Stimulated activated CD4-positive, alpha-beta T cell treated with anti-CD3 and anti-CD28 coated beads, TNF-alpha, amount 100 ng/mL, for 24 hours (primary cell): Measurements from ENCODE around the gene PPP1R16B.

Experiments
- DNase-seq, 3 experiments: peaks; one replicate each; pipeline ENCODE4 v3.0.0-alpha.2; 2020; ENCODE audit warnings: low read depth in 3 of 3

PPP1R16B gene

DNA sequence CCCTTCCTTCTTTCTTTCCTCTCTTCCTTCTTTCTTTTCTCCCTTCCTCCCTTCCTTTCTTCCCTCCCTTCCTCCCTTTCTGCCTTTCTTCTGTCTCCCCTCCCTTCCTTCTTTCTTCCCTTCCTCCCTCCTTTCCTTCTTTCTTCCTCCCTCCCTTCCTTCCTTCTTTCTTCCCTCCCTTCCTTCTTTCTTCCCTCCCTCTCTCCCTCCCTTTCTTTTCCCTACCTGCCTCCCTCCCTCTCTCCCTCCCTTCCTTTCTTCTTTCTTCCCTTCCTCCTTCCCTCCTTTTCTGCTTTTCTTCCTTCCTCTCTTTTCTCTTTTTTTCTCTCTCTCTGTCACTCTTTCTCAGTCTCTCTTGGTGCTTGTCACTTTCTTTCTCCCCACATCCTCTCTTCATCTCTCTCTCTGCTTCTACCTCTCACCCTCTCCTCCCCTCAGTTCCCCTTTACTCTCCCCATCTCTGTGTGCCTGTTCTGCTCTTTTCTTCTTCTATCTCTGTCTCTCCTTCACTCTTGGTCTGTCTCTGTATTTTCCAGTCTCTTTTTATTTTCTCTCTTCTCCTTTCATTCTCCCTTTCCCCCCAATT is 90.6 kb downstream of the PPP1R16B start:
- DNase-seq, result no peak

DNA sequence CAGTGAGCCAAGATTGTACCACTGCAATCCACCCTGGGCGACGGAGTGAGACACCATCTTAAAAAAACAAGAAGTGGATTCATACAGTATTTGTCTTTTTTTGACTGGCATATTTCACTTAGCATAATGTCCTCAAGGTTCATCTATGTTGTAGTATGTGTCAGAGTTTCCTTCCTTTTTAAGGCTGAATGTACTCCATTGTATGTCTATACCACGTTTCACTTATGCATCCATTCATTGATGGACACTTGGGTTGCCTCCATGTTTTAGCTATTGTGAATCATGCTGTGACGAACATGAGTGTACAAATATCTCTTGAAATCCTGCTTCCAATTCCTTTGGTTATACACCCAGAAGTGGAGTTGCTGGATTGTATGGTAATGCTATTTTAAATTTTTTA is 91.8 kb downstream of the PPP1R16B start:
- no peak for DNase-seq

- DNase-seq, result no peak
These were observed 95.1 kb downstream of the PPP1R16B start for GRCh38 chr20:38900606-38901005.

GRCh38 chr20:38902601-38903000 is 97.1 kb downstream of the PPP1R16B start:
- no peak for DNase-seq

GRCh38 chr20:38903335-38903734 is 97.8 kb downstream of the PPP1R16B start:
- no peak for DNase-seq

DNA sequence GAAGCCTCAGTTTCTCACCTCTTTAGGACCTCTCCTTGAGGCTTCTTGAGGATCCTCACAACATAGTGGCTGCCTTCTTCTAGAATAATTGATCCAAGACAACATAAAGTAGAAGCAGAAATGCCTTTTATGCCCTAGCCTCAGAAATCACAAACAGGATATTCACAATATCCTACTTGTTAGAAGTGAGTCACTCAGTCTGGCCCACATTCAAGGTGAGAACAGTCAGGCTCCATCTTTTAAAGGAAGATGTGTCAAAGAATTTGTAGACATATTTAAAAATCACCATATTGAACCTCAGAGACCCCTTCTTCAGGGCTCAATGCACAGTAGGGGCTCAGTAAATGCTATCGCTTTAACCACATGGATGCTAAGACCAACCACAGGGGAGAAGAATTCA is 99.9 kb downstream of the PPP1R16B start:
- DNase-seq, result no peak

- DNase-seq, result no peak
These were observed 102.6 kb downstream of the PPP1R16B start for GRCh38 chr20:38907918-38908677.

DNA sequence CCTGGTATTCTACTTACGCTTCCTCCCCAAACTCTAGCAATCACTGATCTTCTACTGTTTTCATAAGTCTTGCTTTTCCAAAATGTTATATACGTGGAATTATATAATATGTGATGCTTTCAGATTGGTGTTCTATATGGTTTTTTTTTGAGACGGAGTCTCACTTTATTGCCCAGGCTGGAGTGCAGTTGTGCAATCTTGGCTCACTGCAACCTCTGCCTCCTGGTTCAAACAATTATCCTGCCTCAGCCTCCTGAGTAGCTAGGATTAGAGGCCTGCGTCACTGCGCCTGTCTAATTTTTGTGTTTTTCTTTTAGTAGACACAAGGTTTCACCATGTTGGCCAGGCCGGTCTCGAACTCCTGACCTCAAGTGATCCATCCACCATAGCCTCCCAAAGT is 109.9 kb downstream of the PPP1R16B start:
- no peak for DNase-seq

DNA sequence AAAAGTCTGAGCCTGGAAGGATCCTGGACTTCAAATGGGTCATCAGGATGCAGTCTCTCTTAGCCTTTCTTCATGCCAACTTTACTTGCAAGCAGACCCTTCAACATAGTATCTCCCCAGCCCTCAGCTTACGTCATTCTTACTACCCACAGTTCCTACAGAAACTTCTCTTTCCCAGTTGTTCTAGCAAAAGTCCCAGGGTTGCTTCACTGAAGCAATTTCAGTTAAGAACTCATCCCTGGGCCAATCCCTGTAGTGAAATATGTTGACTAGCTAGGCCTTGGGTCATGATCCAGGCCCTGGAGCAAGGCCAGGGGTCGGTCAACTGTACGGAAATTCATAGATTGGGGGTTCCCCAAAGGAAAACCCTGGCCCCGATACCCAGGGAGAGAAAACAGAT is 112.2 kb downstream of the PPP1R16B start:
- no peak for DNase-seq

GRCh38 chr20:38918172-38918571 is 112.7 kb downstream of the PPP1R16B start:
- DNase-seq, result no peak

DNA sequence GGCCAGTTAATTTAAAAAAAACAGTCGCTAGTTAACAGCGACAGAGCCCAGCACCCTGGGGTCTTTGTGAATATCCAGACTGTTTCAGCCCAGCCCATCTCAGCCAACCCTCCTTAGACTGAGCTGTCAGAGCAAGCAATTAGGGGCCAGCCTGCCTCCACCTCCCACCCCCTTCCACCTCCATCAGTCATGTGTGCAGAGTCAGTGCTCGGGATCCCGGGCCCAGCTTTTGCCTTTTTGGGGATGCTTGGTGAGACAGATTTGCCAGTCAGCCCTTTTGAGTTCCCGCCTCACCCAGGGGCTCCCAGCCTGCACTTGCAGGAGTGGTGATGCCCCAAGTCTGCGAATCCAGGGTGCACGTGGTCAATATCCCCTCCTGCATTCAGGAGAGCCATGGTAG is 114.2 kb downstream of the PPP1R16B start:
- no peak for DNase-seq

GRCh38 chr20:38920411-38920810 is 114.9 kb downstream of the PPP1R16B start:
- DNase-seq, result no peak

DNA sequence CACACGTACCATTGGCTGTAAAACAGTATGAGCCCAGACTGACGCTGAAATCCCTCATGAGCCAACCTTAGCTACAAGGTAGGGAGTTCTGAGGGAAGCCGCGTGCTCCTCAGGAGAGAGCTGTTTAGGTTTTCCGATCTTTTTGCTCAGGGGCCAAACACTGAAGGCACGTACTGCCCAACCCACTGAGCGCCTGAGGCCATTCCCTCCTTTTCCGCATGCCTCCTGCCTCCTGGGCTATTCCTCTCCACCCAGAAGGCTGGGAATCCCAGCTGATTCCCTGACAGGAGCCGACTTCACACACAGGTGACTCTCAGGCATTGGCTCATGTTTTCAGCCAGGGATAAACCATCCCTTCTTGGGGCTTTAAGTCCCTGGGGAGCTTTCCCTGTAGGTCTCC is 115.4 kb downstream of the PPP1R16B start:
- no peak for DNase-seq

DNA sequence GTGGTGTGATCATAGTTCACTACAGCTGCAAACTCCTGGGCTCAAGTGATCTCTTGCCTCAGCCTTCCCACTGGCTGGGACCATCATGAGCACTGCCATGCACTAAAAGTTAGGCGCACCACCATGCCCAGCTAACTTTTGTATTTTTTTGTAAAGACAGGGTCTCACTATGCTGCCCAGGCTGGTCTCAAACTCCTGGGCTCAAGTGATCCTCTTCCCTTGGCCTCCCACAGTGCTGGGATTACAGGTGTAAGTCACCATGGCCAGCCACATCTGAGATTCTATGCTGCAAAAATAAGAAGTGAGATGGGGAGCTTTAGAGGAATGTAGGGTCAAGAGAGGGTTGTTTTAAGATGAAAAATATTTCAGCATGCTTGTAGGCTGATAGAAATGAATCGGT is 119.2 kb downstream of the PPP1R16B start:
- DNase-seq, result no peak

GRCh38 chr20:38926142-38926933 is 120.8 kb downstream of the PPP1R16B start, which contains the start of gene FAM83D:
FAM83D (plus strand) TSS chr20:38926417; CDS start chr20:38926443, 26 bp downstream.
- DNase-seq, result peak; percentile 85 to 97 (median 86)

DNA sequence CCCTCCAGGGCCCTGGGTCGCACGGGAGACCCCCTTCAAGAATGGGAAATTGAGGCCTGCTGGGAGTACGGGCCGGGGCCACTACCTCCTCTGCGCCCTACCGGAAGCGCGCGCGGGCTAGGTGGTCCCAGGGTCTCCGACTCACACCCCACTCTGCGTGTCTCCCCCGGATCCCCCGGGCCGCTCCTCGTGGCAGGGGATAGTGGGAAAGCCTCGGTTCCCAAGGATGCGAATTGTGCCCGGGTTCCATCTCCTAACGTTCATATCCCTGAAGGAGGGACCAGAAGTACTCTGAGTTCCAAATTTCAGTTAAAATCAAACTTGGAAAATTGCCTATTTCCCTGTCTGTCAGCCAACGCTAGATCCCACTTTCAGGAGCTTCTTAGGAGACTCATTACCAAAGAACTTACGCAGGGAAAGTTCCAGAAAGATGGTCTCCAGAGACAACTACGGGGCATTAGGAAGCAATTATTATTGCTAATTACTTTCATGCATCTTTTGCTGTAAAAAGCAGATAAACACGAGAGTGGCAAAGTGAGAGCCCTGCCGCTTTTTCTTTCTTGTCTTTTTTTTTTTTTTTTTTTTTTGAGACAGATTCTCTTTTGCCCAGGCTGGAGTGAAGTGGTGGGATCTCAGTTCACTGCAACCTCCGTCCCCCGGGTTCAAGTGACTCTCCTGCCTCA is 121.6 kb downstream of the PPP1R16B start:
- DNase-seq, result no peak

GRCh38 chr20:38927902-38928578 is 122.5 kb downstream of the PPP1R16B start:
- no peak for DNase-seq

DNA sequence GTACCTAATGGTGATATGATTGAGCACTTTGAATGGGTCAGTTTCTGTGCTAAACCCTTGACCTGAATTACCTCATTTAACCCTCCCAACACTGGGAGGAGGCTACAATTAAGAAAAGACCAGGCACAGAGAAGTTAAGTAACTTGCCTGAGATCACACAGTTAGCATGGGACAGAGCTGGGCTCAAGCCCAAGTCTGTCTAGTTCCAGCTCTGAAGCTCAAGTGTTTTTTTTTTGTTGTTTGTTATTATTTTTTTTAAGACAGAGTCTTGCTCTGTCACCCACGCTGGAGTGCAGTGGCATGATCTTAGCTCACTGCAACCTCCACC is 124.7 kb downstream of the PPP1R16B start:
- DNase-seq, result no peak

- no peak for DNase-seq
These were observed 126.5 kb downstream of the PPP1R16B start for GRCh38 chr20:38931984-38932383.

GRCh38 chr20:38932457-38933120 is 127.1 kb downstream of the PPP1R16B start:
- DNase-seq, result no peak

DNA sequence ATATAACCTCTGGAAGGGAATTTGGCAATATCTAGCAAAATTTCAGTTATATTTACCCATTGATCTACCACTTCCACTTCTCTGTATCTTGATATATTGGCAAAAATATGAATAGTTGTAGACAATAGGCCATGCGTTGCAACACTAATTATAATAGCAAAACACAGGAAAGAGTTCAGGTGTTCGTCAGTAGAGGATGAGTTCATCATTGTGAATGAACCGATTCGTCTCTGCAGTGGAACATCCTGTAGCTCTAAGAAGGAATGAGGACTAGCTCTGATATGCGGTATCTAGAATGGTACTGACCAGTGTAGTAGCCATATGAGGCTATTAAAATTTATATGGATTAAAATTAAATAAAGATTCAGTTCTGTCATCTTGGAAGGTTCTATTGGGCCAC is 129.0 kb downstream of the PPP1R16B start:
- no peak for DNase-seq
